Activated CD8-positive, alpha-beta memory T cell treated with anti-CD3 and anti-CD28 coated beads for 24 hours (primary cell): ENCODE measurements around the gene CDYL.

Source experiments
- DNase-seq: peaks from one replicate; pipeline ENCODE4 v3.0.0-alpha.2; 2020

CDYL gene

DNA sequence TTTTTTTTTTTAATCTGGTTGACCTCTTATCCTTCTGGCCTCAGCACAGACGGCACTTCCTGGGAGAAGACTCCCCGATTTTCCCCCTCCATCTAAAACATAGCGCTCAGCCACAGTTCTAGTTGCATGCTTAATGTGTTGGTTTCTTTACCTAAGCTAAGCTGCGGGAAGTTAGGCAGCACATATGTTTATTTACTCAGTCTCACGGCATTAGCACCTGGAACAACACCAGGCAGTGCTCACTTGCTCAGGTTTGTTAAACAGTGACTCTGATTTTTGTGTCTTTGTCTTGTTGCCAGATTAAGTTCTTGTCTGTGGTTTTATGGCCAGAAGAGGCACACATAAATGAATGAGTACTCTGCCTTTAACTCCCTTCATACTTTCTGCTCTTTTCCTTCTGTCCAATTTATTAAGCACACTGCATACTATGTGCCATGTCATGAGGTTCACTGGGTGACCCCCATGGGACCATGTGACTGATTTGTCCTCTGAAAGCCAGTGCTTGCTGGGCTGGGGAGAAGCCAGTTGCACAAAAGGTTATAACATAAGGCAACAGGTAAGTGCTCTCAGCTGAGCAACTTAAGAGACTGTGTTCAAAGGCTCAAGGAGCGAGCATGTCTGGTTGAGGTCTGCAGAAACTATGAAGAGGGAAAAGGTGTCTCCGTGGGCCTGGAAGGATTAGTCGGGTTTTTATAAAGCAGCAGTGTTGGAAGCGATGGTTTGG, 134.0 kb downstream of the CDYL start:
- DNase-seq, result no peak

GRCh38 chr6:4912559-4912958, 136.4 kb downstream of the CDYL start:
- DNase-seq, result no peak

DNA sequence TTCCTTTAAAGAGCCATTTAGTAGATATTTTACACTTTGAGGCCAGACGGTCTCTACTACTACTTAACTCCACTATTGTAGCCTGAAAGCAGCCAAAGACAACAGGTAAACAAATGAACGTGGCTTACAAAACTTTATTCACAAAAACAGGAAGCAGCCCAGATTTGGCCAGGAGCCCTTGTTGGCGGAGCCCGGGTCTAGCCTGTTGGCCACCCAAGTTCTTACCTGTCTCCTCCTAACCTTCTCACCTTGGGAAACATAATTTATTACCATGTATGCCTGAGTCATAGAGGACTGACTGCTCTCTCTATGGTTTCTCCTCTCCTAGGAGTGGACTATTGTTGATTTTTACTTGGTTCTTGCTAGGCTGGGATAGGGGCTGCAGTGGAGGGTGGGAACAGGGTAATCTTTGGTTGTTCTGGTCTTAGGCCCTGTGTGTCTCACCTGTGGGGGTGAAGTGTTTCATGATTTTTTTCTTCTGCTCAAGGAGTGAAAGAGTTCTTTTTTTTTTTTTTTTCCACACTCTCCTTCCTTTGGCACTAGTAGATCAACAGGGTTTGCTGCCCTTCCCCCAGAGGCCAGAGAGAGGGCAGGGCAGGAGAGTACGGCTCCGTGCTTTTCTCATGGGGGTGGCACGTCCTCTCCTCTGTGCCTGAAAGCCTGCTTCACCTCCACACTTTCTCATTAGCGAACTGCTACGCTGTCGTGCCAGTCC, 137.7 kb downstream of the CDYL start:
- DNase-seq, result no peak

DNA sequence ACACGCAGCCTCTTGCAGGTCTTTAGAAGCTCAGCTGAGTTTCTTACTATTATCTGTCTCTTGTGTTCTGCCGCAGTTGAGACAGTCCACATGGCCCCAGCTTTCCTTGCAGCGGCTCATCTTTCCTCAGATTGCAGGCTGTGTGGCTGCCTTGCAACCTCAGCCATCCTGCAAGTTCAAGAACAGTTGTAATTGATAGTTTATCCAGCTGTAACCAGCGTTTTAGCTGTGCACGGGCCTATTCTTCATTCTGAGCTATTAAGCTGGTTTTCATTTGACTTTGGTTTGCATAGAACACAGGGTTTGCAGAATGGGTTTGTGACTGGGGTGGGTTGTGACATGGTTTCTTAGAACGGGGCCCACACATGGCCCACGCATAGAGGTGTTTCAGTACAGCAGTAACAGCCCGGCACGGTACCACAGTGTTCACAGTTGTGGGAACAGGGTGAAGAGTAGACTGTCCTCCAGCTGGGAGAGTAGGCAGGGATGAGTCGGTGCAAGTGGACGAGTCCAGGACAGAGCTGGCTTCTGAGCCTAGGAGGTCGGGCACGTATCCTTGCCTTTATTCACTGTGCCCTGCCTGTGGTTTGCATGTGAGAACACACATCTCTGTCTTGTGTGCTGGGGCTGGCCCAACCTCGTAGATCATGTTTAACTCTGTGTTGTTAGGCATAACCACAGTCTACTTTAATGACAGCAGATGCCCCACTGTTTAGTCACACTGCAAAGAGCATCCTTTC, 138.4 kb downstream of the CDYL start:
- DNase-seq, result peak; percentile 75

DNA sequence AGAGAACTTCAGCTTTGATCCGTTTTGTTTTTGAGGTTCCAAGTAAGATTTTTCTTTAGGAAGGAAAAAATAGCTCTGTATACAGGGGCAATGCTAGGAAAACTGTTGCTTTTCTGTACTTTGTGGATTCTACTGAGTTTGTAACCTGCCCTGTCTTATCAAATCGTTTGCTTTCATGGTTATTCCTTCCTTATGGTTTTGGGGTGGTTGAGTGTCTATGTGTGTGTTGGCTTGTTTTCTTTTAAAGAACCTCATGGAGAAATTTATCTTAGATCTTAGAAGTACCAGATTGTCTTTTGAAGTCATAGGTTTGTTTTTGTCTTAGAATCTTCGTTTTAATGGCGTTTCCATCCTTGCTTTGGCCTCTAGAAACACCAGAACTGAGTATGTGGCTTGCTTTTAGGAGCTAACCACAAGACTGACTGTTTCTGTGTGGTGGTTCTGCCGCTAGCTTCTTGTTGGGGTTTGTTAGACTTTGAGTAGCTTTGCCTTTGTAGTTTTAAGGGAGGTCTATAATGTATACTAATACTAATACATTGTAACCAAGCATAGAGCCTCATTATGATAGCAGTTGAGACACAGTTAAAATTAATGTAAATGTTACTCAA, 140.9 kb downstream of the CDYL start:
- DNase-seq, result no peak

DNA sequence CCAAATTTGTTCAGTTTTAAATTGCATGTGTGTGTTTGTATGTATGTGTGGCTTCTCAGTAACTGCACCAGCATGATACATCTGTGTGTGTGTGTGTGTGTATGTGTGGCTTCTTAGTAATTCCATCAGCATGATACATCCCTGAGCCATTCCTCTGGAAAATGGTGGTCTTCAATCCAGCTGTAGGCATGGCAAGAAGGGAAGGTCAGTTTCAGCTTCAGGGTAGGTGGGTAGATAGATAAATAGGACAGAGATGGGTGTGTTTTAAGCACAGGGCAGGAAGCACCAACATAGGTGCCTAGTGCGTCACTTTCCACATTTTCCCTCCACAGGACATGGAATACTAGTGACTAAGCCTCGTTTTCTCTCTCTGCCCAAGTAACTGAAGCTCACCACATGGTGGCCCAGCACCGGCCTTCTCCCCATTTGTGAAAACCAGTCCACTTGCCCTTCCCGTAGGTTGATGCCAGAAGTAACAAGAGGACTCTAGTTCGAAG, 144.8 kb downstream of the CDYL start:
- no peak for DNase-seq

GRCh38 chr6:4922488-4923037, 146.4 kb downstream of the CDYL start:
- no peak for DNase-seq

GRCh38 chr6:4923081-4923480, 146.9 kb downstream of the CDYL start:
- DNase-seq, result no peak

DNA sequence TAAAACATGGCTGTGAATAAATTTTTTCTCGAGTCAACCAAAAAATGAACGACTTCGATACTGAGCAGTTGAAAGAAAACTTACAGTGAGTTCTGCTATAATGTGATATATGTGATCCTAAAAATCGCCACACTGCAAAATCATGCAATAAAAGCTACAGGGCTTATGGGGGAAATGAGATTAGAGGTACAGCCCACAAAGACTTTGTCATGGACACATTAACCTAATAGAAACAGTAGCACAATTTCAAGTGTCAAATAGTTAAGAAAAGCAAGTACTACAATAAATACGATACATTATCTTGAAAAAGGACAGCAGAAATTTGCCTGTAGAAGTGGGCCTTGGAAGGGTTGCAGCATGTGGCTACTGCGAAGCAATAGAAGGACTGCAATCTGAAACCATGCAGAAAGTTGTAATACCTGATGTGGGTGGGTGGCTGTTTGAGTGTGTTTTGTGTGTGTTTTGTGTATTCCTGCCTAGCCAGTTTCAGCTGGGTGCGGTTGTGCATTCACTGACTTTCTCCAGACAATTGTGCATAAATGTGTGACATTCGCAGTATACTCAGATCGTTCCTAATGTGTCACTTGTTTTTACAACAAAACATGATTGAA, 148.6 kb downstream of the CDYL start:
- DNase-seq, result no peak

GRCh38 chr6:4925580-4925979, 149.4 kb downstream of the CDYL start:
- no peak for DNase-seq

DNA sequence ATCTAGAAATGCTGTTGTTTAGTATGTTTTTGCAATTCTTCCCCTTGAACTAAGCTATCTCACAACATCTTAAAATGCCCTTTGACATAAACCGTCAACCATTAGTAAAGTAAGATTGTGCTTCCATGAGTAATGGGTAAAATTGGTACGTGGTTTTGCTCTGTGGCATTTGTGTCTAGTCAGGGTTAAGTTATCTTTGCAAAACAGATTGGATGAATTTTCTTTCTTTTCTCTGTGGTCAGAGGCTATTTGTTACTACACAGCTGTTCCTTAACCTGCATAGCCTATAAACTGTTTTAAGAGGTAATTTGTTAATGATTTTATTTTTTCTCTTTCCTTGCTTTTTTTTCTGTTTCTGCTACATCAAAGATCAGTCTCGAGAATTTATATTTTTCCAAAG, 152.2 kb downstream of the CDYL start:
- DNase-seq, result no peak

DNA sequence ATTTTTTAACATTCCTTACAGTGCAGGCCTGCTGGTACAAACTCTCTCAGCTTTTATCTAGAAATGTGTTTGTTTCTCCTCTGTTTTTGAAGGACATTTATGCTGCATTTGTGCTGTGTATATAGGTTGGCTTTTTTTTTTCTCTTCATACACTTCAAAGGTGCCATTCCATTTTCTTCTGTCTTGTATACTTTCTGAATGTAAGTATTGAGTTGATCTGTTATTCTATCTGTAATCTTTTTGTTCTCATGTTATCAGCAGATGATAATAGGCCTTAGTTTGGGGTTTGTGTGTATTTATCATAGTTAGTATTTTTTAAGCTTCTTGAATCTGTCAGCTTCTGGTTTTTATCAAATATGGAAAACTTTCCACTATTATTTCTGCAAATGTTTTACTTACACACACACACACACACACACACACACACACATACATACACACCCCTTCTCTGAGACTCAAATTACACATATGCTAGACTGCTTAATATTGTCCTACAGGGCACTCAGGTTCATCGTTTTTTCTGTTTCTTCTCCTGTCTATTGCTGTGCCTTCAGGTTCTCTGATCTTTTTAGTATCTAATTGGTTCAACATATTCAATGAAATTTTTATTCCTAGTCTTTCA, 153.0 kb downstream of the CDYL start:
- no peak for DNase-seq

DNA sequence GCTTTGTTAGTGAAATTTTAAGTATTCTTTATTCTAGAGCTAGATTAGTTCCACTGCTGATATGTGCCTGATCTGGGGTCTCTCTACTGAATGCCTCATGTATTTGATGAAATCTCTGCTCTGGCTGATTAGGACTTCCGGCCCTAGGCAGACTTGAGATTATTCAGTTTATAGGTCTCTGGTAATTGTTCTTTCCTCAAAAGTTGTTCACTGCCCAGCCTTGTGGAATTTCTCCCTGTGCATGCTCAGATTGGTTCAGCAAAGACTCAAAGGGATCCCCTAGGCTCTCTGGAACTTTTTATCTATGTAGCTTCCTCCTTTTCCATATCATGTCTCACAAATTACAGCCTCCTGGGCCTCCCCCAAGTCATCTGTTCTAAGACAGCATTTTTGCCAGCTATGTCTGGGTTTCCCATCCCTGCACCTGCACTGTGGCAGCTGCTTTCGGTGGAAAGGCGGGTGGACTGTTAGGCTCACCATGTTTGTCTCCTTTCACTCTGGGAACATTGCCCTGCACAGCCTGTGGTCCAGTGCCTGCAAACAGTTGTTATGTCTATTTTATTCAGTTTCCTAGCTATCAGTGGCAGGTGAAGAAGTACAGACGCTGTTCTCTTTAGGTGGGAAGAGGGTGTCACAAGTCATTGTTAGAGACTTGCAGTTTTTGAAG, 154.0 kb downstream of the CDYL start:
- no peak for DNase-seq

GRCh38 chr6:4931530-4932227, 155.5 kb downstream of the CDYL start:
- no peak for DNase-seq

DNA sequence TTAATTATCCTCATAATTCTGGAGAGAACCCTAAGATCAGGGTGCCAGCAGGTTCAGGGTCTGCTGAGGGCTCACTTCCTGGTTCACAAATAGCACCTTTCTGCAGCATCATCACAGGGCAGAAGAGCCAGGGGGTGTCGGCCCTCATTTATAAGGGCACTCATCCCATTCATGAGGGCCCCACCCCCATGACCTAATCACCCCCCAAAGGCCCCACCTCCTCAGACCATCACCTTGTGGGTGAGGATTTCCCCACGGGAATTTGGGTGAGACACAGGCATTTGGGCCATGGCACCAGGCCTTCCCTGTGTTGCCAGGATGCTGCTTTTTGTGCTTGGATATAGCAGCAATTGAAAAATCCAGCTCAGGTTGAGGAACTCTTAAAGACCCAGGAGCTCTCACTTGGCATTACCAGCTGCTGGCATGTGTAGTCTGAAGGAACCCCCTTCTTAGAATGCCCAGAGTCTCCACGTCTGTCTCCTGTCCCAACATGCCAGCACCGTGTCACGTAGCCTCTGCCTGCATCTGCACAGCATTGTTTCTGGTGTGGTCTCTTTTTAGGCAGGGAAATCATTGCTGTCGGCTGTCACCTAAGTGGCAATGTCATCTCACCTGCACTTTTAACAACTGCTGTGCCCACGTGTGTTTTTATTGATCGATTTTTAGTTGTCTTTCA, 156.2 kb downstream of the CDYL start:
- no peak for DNase-seq

DNA sequence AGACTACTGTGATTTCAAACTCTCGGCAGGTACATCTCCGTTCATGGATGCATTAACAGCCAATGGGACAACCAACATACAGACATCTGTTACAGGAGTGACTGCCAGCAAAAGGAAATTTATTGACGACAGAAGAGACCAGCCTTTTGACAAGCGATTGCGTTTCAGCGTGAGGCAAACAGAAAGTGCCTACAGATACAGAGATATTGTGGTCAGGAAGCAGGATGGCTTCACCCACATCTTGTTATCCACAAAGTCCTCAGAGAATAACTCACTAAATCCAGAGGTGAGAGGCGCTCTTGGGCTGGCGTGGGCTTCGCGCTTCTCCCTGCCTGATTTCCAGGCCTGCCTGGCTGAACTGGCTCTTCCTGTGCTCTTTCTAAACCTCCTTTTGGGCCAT, 159.3 kb downstream of the CDYL start:
- DNase-seq, result no peak

- no peak for DNase-seq
Measured at GRCh38 chr6:4935975-4936680, 159.9 kb downstream of the CDYL start.

DNA sequence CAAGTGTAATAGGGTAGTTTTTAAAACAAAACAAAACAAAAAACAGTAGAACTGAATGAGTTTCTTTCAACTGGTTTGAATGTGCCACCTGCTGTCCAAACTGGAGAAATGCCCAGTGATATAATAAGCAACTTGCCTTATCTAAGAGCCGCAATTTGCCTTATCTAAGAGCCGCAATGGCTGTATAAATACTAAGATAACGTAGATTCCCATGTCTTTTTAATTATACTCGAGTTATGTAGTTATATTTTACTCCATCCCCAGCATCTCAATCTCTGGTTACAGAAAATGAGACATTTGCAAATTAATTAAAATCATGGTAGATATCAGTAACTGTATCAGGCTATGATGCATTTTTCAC, 160.5 kb downstream of the CDYL start:
- DNase-seq, result no peak

GRCh38 chr6:4937414-4937813, 161.2 kb downstream of the CDYL start:
- DNase-seq, result no peak

GRCh38 chr6:4939241-4939640, 163.0 kb downstream of the CDYL start:
- no peak for DNase-seq
